ENCODE results near the gene CPA5.

Gene CPA5

DNA sequence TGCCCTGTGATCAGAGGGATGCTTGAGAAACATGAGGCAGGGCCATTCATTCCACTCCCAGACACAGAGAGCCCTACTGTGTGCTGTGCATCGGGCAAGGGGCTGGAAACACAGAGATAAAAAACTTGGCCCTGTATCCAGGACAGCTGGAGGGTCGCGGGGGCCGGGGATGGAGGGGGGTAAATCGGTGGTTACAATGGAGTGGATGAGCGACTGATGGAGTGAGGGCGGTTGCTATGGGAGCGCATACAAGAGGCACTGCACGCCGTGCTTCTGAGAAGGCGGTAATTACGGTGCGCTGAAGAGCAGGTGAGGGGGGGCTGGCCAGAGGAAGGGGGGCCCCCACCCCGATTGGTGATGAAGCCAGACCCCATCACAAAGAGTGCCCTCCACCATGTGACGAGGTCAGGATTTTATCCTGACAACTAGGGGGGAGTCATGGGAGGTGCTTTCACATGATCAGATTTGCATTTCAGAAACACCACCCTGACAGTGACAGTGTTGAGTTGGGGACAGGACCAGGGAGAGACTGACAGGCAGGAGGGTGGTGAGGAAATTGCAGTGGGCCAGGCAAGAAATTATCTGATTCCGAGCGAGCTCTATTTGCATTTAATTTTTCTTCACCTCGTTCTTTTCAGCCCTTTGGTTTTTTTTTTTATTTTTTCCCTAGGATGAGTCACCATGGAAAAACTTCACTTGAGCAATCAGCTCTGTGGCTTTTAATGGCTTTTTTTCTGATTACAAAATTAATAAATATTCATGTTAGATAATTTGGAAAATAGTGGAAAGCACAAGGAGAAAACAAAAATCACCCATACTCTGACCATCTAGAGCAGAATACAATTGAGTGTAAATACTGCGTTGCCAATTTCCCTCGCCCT is 7.8 kb downstream of the CPA5 start:
- peak; percentile 73 for DNase-seq (ENCODE audit: low read depth)
- TF ChIP-seq, protein P1, sequence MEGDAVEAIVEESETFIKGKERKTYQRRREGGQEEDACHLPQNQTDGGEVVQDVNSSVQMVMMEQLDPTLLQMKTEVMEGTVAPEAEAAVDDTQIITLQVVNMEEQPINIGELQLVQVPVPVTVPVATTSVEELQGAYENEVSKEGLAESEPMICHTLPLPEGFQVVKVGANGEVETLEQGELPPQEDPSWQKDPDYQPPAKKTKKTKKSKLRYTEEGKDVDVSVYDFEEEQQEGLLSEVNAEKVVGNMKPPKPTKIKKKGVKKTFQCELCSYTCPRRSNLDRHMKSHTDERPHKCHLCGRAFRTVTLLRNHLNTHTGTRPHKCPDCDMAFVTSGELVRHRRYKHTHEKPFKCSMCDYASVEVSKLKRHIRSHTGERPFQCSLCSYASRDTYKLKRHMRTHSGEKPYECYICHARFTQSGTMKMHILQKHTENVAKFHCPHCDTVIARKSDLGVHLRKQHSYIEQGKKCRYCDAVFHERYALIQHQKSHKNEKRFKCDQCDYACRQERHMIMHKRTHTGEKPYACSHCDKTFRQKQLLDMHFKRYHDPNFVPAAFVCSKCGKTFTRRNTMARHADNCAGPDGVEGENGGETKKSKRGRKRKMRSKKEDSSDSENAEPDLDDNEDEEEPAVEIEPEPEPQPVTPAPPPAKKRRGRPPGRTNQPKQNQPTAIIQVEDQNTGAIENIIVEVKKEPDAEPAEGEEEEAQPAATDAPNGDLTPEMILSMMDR (IDR thresholded peaks at IDR 0.05; ENCODE audit: low read length, missing control alignments): no peak
- H3K4me3 ChIP-seq (replicated peaks; ENCODE audit: low read depth, low read length): peak overlapping the region; percentile 29

DNA sequence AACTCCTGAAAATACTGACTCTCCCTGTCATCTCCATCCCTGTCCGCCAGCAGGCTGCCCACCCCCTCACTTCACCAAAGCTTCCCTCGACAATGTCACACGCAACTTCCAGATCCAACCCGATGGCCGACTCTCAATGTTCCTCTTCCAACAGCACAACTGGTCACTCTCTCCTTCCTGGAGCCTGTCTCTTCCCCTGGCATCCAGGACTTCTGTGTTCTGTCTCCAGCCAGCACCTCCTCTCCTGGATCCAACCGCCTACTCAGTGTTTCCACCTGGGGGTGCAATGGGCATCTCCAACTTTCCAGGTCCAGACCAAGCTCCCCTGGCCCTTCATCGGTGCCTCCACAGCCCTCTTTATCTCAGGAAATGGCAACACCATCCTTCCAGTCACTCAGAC is 8.6 kb downstream of the CPA5 start:
- TF ChIP-seq, protein P1 (IDR thresholded peaks at IDR 0.05; ENCODE audit: low read length, missing control alignments): no peak
- H3K4me3 ChIP-seq (replicated peaks; ENCODE audit: low read depth, low read length): no peak overlapping the region
- no peak for DNase-seq (ENCODE audit: low read depth)

DNA sequence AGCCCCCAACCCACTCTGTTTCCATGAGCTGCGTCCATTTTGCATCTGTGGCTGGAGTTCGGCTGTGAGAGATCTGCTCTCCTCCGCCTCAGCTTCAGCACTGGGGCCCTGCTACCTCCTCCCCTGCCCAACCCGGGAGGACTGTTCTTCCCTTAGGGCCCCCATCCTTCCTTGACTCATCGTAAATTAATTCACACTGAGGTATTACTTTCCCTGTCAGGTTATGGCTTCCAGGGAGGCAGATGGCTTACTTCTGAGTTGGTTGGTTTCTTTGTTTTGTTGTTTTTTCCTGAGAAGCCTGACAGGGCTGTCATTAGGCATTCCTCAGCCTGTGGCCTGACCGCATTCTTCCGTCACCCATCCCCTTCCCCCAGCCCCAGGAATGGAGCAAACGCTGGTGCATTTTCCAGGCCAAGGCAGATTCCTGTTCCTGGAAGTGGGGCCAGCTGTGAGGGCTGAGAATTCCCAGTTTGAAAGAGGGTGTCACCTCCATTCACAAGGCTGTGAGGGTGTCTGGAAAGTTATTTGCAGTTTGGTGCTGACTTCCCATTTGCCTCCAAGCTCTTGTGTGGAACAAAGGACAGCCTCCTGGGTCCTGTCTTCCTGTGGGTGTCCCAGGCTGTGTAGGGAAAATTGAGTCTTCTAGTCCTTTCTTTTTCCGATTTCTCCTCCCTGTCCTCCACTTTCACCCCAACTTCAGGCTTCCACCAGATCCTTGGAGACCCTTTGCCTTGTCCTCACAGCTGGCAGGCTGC is 11.7 kb downstream of the CPA5 start:
- DNase-seq (ENCODE audit: low read depth): peak; percentile 97
- no peak overlapping the region for H3K4me3 ChIP-seq (replicated peaks; ENCODE audit: low read depth, low read length)
- TF ChIP-seq, protein P1 (IDR thresholded peaks at IDR 0.05; ENCODE audit: low read length, missing control alignments): no peak

DNA sequence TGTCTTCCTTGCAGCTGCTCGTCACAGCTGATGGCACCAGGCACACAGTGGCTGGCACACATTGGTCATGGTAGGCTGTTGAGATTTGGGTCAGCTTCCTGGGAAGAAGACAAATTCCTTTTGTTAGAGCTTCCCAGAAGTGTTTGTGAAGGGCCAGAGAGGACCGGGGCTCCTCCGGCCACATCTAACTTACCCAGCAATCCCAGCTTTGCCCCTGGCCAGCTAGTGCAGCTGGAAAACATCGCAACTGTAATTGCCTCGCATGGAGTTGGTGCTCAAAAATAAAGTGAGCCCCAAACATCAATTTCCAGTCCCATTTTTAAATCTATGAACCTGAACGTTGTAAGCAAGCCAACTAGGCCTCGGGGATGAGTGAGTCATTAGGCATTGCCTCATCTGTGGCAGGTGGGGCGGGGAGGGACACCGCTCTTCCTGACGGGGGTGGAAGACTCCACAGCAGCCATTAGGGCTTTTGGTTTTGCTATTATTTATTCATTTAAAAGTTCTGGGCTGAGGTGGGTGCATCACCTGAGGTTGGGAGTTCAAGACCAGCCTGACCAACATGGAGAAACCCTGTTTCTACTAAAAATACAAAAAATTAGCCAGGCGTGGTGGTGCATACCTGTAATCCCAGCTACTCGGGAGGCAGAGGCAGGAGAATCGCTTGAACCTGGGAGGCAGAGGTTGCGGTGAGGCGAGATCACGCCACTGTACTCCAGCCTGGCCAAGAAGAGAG is 12.4 kb downstream of the CPA5 start:
- DNase-seq (ENCODE audit: low read depth): peak; percentile 91
- H3K4me3 ChIP-seq (replicated peaks; ENCODE audit: low read depth, low read length): no peak overlapping the region
- TF ChIP-seq, protein P1 (IDR thresholded peaks at IDR 0.05; ENCODE audit: low read length, missing control alignments): no peak

DNA sequence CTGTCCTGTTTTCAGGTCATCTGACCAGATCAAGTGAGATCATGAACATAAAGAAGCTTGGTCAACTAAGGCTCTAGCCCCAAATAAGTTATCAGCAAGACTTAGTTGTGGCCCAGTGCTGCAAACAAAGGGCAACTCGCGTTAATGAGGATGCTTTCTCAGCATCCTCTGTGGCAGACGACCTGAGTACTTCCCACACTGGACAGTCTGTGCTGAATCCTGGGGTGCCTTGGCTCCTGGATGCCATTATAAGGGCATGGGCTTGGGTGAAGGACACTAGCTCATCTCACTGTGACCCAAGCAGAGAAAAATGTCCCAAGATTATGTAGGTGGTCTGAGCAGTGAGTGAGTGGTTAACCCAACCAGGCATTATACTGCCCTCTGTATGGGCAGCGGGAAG is 13.9 kb downstream of the CPA5 start:
- DNase-seq (ENCODE audit: low read depth): no peak
- no peak overlapping the region for H3K4me3 ChIP-seq (replicated peaks; ENCODE audit: low read depth, low read length)
- TF ChIP-seq, protein P1 (IDR thresholded peaks at IDR 0.05; ENCODE audit: low read length, missing control alignments): no peak

DNA sequence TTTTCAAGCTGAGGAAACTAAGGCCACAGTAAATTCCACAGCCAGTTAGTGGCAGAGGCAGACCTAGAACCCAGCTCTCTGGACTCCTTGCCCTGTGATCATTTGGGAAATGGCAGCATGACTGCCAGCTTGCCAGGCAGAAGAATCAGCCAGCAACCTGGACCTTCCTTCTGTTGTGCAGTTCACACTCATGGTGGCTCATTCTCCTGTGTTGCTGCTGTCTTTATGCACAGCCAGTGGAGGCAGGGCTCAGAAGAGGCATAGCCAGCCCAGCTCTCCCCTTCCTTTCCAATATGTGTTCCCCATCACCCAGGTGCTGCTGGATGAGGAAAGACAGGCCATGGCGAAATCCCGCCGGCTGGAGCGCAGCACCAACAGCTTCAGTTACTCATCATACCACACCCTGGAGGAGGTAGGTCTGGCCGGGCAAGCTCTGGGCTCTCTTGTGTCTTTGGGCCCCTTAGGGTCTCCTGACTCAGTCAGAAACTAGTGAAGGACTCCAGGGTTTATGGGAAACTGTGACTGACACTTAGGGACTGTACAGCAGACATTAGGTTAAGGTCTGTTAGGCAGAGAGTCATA is 14.8 kb downstream of the CPA5 start:
- no peak for DNase-seq (ENCODE audit: low read depth)
- TF ChIP-seq, protein P1 (IDR thresholded peaks at IDR 0.05; ENCODE audit: low read length, missing control alignments): no peak
- H3K4me3 ChIP-seq (replicated peaks; ENCODE audit: low read depth, low read length): no peak overlapping the region
